Inflammatory macrophage treated with lipopolysaccharide for 4 hours (primary cell): ENCODE results near the gene ZNF385B.
"Not testable (repeated sequence)": the region's sequence is repeated elsewhere in the genome, so short reads cannot be mapped to it uniquely, and the experiment has no call there.

Experiments
- DNase-seq: peaks from one replicate; pipeline ENCODE4 v3.0.0-alpha.2; 2020

ZNF385B gene

GRCh38 chr2:179671043-179671981 lies 190.1 kb downstream of the ZNF385B start:
- no peak for DNase-seq

GRCh38 chr2:179669196-179669595 lies 192.2 kb downstream of the ZNF385B start:
- no peak for DNase-seq

GRCh38 chr2:179664972-179665812 lies 196.2 kb downstream of the ZNF385B start:
- DNase-seq, result no peak

DNA sequence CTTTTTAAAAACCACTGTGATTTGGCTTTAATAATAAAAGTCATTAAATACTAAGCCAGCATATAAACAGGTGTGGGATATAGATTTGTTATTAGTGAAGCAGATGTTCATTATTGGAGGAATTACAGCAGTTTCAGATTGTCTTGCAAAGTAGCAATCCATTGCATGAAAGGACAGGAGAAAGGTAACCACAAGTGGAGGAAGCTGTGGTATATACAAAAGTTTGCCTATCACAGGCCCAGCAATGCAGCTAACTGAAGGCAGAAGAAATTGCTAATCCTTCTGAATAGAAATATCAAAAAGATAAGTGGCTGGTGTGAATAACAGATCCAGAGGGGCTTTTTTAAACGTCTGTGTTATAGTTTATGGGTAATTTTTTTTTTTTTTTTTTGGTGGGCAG lies 199.4 kb downstream of the ZNF385B start:
- no peak for DNase-seq

DNA sequence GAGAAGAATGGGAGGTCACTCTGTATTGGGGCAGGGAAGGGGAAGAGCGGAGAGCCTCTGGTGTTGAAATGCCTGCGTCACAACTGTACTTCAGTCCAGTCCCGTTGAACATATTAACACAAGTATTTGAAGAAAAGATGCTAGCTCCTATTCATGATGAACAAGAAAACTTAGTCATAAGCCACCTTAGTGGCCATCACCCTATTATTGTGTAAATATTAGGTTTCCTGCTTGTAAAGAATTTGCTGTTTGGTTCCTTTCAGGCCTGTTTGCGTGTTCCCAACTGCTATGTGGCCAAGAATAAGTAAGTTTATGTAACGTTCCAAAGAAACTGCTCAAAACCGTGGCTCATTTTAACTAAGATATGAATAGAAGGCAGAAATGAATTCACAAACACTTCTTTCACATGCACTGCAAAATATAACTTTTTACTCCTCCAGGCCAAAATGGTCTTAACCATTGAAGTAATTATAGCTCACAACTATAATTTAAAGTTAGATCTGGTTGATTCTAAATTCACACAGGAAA lies 204.3 kb downstream of the ZNF385B start:
- DNase-seq, result no peak

- DNase-seq, result no peak
These were observed 205.8 kb downstream of the ZNF385B start for GRCh38 chr2:179655627-179656026.

DNA sequence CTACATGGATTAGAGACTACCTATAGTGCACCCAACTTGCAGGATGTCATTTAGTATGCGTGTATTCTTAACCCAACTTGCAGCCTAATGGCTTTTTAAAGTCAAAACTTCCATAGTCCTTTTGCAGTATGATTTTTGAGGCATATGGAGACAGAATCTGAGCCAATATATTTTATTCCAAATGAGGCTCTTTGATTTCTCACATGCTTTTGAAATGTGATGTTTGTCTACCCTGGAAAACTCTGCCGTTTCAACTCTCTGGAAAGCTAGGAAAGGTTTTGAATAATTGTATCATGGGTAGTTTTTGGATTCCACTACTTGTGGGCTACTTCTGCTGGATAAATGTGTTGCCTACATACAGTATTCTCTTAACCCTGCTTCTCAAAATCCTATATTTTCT lies 206.6 kb downstream of the ZNF385B start:
- no peak for DNase-seq

DNA sequence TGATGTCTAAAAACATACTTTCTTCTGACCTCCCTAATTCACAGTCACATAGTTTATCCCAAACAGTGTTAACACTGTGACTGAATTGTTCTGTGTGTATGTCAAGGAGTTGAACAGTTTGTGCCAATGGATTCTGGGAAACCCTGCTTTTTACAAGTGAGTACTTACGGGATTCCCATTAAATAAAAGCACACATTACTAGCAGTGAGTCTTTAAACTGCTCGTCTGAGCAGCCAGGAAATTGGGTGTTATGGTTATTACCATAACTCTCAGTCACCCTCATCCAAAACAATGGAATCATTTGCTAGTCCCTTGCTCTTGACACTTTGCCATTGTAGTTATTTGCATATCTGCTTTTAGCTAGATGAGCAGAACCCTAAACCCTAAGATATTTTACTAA lies 209.1 kb downstream of the ZNF385B start:
- no peak for DNase-seq

DNA sequence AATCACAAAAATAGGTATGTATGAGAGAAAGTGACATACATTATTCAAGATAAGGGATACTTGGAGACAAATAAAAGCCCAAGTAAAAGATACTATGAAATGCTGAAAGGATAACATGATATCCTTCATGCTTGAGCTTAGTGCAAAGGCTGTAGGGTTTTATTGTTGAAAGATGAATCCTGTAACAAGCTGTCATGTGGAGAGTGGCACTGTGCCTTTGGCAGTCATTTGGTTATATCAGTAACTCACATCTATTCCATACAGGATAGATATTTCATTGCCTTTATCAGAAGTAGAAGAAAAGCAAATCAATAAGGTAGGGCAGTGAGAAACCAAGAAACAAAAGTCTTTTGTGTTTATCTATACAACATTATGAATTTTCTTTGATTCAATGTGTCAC lies 211.0 kb downstream of the ZNF385B start:
- DNase-seq, result no peak

DNA sequence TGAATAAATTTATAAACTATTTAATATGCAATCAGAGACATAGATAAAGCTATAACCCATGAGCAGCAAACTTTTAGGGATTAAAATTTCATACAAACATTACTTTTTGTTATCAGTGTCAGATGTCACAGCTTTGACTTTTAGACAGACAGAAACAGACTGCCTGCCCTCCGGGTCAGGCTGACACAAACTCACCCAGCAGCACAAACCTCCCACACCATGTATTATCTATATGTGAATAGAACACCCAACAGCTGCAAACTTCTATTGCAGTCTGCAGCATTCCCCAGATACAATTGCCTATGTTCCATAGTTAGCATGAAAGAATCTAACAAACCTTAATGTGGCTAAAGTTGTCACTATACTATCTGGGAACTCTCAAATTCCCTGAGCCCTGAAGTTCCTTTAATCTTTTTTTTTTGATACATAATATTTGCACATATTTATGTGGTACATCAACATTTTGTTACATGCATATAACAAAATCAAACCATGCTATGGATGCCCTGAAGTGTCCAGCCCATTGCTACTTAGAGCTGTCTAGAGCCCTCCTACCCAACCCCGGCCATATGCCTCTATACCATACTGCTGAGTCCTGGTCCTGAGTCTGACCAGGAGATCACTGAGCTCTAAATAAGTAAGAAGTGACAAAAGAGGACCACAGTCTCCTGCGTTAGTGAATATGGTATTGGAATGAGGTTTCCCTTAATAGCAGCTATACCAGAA lies 214.4 kb downstream of the ZNF385B start:
- no peak for DNase-seq

GRCh38 chr2:179646173-179646769 lies 215.1 kb downstream of the ZNF385B start:
- DNase-seq, result no peak

- no peak for DNase-seq
These were observed 216.4 kb downstream of the ZNF385B start for GRCh38 chr2:179645047-179645446.

DNA sequence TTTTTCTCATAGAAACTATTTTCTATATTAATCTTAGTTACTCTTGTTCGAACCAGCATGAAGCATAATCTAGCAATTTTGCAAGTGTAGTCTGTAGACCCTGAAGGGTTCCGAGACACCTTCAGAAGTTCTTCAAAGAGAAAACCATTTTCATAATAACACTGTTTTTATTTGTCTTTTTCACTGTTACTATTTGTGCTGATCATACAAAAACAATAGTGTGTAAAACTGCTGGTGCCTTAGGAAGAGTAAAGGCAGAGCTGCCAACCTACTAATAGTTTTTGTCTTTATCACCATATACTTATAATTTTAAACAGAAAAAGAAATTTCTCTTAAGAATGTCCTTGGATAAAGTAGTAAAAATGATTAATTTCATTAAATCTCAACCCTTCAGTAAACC lies 218.9 kb downstream of the ZNF385B start:
- no peak for DNase-seq

- no peak for DNase-seq
These were observed 224.4 kb downstream of the ZNF385B start for GRCh38 chr2:179636995-179637394.

DNA sequence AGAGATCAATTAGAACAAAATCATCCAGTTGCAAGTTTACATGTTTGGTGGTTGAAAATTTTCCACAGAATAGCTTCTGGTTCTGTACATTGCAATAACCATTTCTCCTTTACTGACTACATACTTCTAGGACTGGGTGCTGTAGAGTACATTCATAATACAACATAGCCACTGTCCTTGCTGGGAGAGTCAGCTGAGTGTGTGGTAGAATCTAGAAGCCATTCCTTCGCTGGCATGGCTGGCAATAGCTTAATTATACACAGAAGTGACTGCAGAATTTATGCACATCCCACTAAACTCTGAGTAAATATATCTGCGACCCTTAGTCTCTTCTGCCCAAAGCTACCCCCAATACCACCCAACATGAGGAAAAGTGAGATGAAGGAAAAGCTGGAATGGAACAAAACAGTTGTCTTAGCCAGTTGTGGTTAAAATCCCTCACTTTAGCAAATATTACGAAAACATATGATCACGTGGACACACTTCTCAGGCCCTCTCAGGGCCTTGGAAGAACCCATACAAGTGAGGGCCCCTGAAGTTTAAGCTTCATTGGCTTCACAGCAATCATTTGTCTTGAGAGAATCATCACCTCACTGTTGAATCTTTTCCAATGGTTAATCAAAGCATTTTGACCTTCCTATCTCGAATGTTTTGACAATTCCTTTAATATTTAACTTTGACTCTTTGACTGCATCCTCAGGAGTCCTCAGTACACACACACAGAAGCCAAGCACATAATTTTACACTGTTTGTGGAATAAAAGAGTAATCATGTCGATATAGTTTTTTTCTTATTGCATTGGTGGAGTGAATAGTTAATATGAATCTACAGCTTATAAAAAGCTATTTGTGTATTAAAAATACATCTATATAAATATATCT lies 225.1 kb downstream of the ZNF385B start:
- DNase-seq, result no peak

DNA sequence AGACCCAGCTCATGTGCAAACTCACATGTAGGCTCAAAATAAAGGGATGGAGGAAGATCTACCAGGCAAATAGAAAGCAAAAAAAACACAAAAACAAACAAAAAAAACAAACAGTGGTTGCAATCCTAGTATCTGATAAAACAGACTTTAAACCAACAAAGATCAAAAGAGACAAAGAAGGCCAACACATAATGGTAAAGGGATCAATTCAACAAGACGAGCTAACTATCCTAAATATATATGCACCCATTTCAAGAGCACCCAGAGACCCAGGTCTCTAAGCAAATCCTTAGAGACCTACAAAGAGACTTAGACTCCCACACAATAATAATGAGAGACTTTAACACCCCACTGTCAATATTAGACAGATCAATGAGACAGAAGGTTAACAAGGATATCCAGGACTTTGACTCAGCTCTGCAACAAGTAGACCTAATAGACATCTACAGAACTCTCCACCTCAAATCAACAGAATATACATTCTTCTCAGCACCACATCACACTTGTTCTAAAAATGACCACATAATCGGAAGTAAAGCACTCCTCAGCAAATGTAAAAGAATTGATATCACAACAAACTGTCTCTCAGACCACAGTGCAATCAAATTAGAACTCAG lies 229.5 kb downstream of the ZNF385B start:
- not testable (repeated sequence) for DNase-seq

- not testable (repeated sequence) for DNase-seq
These were observed 231.6 kb downstream of the ZNF385B start for GRCh38 chr2:179629776-179630175.

- no peak for DNase-seq
These were observed 235.2 kb downstream of the ZNF385B start for GRCh38 chr2:179626261-179626660.

DNA sequence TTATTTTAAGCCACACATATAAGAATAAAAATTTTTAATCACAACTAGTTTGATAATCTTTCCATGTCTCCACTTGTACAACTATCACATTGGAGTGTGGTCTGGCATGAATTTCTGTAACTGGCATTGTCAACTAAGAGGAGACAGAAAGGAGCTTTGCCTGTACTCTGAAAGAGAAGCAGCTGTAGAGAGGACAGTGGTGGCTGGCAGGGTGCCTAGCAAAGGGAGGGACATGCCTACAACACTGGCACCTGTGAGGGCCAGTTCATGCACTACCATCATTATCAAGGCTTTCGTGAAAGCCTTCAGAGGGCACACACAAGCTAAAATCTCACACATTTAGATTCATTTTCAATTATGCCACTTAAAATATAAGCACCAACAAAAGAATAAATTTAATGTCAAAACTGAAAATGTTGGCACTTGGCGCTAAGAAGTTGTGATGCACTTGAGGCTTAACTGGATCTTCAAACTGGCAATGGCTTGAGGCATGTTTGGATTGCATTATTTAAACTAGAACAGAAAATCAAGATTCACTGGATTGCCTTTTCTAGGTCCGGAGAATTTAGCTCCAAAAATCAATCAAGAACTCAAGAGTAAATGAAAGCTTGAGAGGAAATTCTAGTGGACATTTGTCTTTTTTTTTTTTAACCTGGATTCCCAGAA lies 238.6 kb downstream of the ZNF385B start:
- DNase-seq, result no peak

DNA sequence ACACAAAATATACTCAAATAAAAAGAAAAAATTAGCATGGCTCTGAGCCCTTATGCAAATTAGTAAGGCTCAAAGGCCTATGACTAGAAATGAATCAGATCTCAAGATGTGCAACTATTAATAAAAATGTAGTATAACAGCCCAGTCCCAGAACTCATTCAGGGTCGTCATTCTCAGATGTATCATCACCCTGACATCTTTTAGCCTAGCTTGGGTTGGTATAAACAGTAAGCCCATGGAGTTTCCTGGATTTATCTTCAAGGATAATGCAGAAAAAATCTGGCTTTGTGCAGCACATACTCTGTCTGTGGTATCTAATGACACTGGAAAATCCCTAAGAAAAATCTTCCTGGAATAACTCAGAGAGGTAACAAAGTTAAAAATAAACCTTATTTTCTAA lies 239.3 kb downstream of the ZNF385B start:
- no peak for DNase-seq
